CD14-positive monocyte (primary cell): ENCODE measurements around the gene INSIG2. TPM values are rescaled to one million over a fixed set of nuclear protein-coding genes. Genes with fewer than 3 reads are reported as not detected.

Source experiments
- DNase-seq, 3 donors: peaks; one replicate each; pipeline ENCODE4 v3.0.0-alpha.2; 2011 to 2022
- H2AFZ ChIP-seq: 2 replicates; pipeline ENCODE4 v1.6.0; 2012; ENCODE audit warnings: mild to moderate bottlenecking, low read depth, low read length, inconsistent platforms; ENCODE audit not compliant: insufficient read depth, poor library complexity, severe bottlenecking
- H3K27ac ChIP-seq, 2 donors: 1 replicate in 1 of 2; 2 replicates in 1 of 2; pipeline ENCODE4 v1.5.1; 2012 to 2013; ENCODE audit warnings: low read length in 2 of 2, control low read depth in 1 of 2, inconsistent platforms in 1 of 2, low read depth in 1 of 2, mild to moderate bottlenecking in 1 of 2
- H3K27me3 ChIP-seq, 2 donors: one replicate each; pipeline versions ENCODE4 v1.6.0 to v1.6.1; 2011 to 2013; ENCODE audit warnings: low read length in 2 of 2; ENCODE audit not compliant: control insufficient read depth in 2 of 2, insufficient read depth in 2 of 2
- H3K36me3 ChIP-seq, 2 donors: replicated peaks in 1 of 2; 1 replicate in 1 of 2; 2 replicates in 1 of 2; pipeline versions ENCODE4 v1.5.1 to v1.6.1; 2012 to 2013; ENCODE audit warnings: low read length in 2 of 2, control low read depth in 1 of 2, inconsistent platforms in 1 of 2, mild to moderate bottlenecking in 1 of 2; ENCODE audit not compliant: insufficient read depth in 2 of 2, control insufficient read depth in 1 of 2
- H3K4me1 ChIP-seq, 2 donors: 1 replicate in 1 of 2; 2 replicates in 1 of 2; pipeline versions ENCODE4 v1.5.1 to v1.6.1; 2012 to 2013; ENCODE audit warnings: low read length in 2 of 2, control low read depth in 1 of 2, inconsistent platforms in 1 of 2, mild to moderate bottlenecking in 1 of 2, moderate library complexity in 1 of 2; ENCODE audit not compliant: insufficient read depth in 2 of 2, control insufficient read depth in 1 of 2
- H3K4me2 ChIP-seq: replicated peaks from 2 replicates; pipeline ENCODE3; 2012; ENCODE audit warnings: low read length, moderate library complexity, mild to moderate bottlenecking; ENCODE audit not compliant: poor library complexity, severe bottlenecking; ENCODE audit errors: extremely low read depth
- H3K4me3 ChIP-seq, 3 experiments: fragments of 200-600 bp in 1 of 3; sonication (generic) in 1 of 3; replicated peaks in 1 of 3; 1 replicate in 2 of 3; 2 replicates in 1 of 3; pipeline ENCODE4 v1.5.1; 2011 to 2013; ENCODE audit warnings: low read length in 3 of 3, mild to moderate bottlenecking in 3 of 3, control low read depth in 2 of 3, low read depth in 2 of 3, inconsistent platforms in 1 of 3, moderate library complexity in 1 of 3
- H3K79me2 ChIP-seq: 2 replicates; pipeline ENCODE4 v1.6.0; 2012; ENCODE audit warnings: mild to moderate bottlenecking, control low read depth, inconsistent platforms, low read length, moderate library complexity; ENCODE audit not compliant: insufficient read depth
- H3K9ac ChIP-seq: 2 replicates; pipeline ENCODE4 v1.6.0; 2017; ENCODE audit warnings: low read length, mild to moderate bottlenecking; ENCODE audit not compliant: insufficient read depth, poor library complexity, severe bottlenecking
- H3K9me3 ChIP-seq, 2 donors: replicated peaks in 1 of 2; 1 replicate in 1 of 2; 2 replicates in 1 of 2; pipeline versions ENCODE4 v1.5.1 to v1.6.1; 2012 to 2013; ENCODE audit warnings: low read length in 2 of 2, control low read depth in 1 of 2; ENCODE audit not compliant: control insufficient read depth in 1 of 2, insufficient read depth in 1 of 2
- H4K20me1 ChIP-seq: 2 replicates; pipeline ENCODE4 v1.6.0; 2012; ENCODE audit warnings: mild to moderate bottlenecking, low read length, control low read depth, moderate library complexity; ENCODE audit not compliant: insufficient read depth
- H3K27ac Mint-ChIP-seq, 7 donors: one replicate each; pipeline ENCODE4 v1.8.0; 2020; ENCODE audit warnings: mild to moderate bottlenecking in 7 of 7, mixed read lengths in 7 of 7, moderate library complexity in 6 of 7, inconsistent platforms in 2 of 7
- H3K27me3 Mint-ChIP-seq, 3 donors: one replicate each; pipeline ENCODE4 v1.8.0; 2021 to 2022; ENCODE audit warnings: low read depth in 3 of 3, mild to moderate bottlenecking in 3 of 3, mixed read lengths in 3 of 3, moderate library complexity in 3 of 3, inconsistent platforms in 1 of 3
- H3K36me3 Mint-ChIP-seq, 2 donors: one replicate each; pipeline ENCODE4 v1.8.0; 2020; ENCODE audit warnings: mixed read lengths in 2 of 2, inconsistent platforms in 1 of 2, mild to moderate bottlenecking in 1 of 2
- H3K4me1 Mint-ChIP-seq: one replicate; pipeline ENCODE4 v1.8.0; 2020; ENCODE audit warnings: mild to moderate bottlenecking, mixed read lengths
- H3K4me3 Mint-ChIP-seq, 2 donors: one replicate each; pipeline ENCODE4 v1.8.0; 2020; ENCODE audit warnings: mild to moderate bottlenecking in 2 of 2, mixed read lengths in 2 of 2, moderate library complexity in 1 of 2
- H3K9me3 Mint-ChIP-seq, 7 donors: one replicate each; pipeline ENCODE4 v1.8.0; 2020 to 2022; ENCODE audit warnings: mixed read lengths in 7 of 7, mild to moderate bottlenecking in 6 of 7, moderate library complexity in 6 of 7, inconsistent platforms in 2 of 7
- WGBS: methylation state at CpG from one replicate; pipeline ENCODE4 v1.1.5; 2013; ENCODE audit warnings: missing lambda C conversion rate; ENCODE audit not compliant: insufficient coverage; 5-methylcytosine and 5-hydroxymethylcytosine counted together
- intact Hi-C, 2 donors: fragments of 100-400 bp; cut with micrococcal nuclease; formaldehyde crosslinking; loops; one replicate each; pipeline versions ENCODE4 v1.15.0 to v1.15.1; 2023
- polyA plus RNA-seq, 3 donors: library from polyadenylated mRNA; depleted of rRNA in 1 of 3; unstranded in 2 of 3; stranded (reverse) in 1 of 3; fragments of 300-500 nt in 2 of 3; fragments of >200 nt in 1 of 3; fragmentation: Illumina TruSeq in 2 of 3; gene quantifications; 1 replicate in 2 of 3; 2 replicates in 1 of 3; pipeline ENCODE4 v1.2.3, GENCODE V29; 2012 to 2021
- TF ChIP-seq, protein P1 (sequence below): fragments of 200-600 bp; IDR thresholded peaks from one replicate; pipeline ENCODE4 v1.8.0; 2022; ENCODE audit warnings: antibody characterized with exemption, mild to moderate bottlenecking

INSIG2 gene
- polyA plus RNA-seq, 3 donors, result 13.6 to 17.2 (median 14.8) TPM

GRCh38 chr2:118151831-118152230 is 63.6 kb downstream of the INSIG2 start:
- WGBS, result 100% methylated on average over 1 of the region's 1 CpG
- Mint-ChIP-seq H3K27ac (no peak overlapping the region), H3K36me3 (no peaks in the 10 kb centered on the region), H3K4me1 (no peaks in the 10 kb centered on the region), H3K27me3 (peaks cover 0 to 7% (median 1%) of the 10 kb centered on the region in 3 donors), H3K4me3 (no peak overlapping the region), H3K9me3 (peaks cover 0 to 7% (median 2%) of the 10 kb centered on the region in 7 donors)
- H2AFZ ChIP-seq, result no peak overlapping the region
- no peaks in the 10 kb centered on the region for H3K79me2 ChIP-seq
- TF ChIP-seq, protein P1, sequence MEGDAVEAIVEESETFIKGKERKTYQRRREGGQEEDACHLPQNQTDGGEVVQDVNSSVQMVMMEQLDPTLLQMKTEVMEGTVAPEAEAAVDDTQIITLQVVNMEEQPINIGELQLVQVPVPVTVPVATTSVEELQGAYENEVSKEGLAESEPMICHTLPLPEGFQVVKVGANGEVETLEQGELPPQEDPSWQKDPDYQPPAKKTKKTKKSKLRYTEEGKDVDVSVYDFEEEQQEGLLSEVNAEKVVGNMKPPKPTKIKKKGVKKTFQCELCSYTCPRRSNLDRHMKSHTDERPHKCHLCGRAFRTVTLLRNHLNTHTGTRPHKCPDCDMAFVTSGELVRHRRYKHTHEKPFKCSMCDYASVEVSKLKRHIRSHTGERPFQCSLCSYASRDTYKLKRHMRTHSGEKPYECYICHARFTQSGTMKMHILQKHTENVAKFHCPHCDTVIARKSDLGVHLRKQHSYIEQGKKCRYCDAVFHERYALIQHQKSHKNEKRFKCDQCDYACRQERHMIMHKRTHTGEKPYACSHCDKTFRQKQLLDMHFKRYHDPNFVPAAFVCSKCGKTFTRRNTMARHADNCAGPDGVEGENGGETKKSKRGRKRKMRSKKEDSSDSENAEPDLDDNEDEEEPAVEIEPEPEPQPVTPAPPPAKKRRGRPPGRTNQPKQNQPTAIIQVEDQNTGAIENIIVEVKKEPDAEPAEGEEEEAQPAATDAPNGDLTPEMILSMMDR, result no peak
- H3K9me3 ChIP-seq, result no peaks in the 10 kb centered on the region
- H3K4me1 ChIP-seq, result no peaks in the 10 kb centered on the region
- H3K4me3 ChIP-seq, result no peak overlapping the region
- H3K36me3 ChIP-seq, result no peaks in the 10 kb centered on the region
- H4K20me1 ChIP-seq, result no peaks in the 10 kb centered on the region
- no peak overlapping the region for H3K4me2 ChIP-seq
- no peaks in the 10 kb centered on the region for H3K27me3 ChIP-seq
- intact Hi-C loops, result no loop called here
- no peak overlapping the region for H3K27ac ChIP-seq
- no peak for DNase-seq
- no peak overlapping the region for H3K9ac ChIP-seq

GRCh38 chr2:118153433-118153832 is 65.2 kb downstream of the INSIG2 start:
- H3K36me3 ChIP-seq, result no peaks in the 10 kb centered on the region
- Mint-ChIP-seq H3K27ac (no peak overlapping the region), H3K9me3 (peaks cover 0 to 8% (median 6%) of the 10 kb centered on the region in 7 donors), H3K27me3 (peaks cover 0 to 7% (median 1%) of the 10 kb centered on the region in 3 donors), H3K4me3 (no peak overlapping the region), H3K4me1 (no peaks in the 10 kb centered on the region), H3K36me3 (no peaks in the 10 kb centered on the region)
- H3K4me3 ChIP-seq, result no peak overlapping the region
- intact Hi-C loops, result no loop called here
- TF ChIP-seq, protein P1, result no peak
- no peak overlapping the region for H3K4me2 ChIP-seq
- no peaks in the 10 kb centered on the region for H3K27me3 ChIP-seq
- no peak for DNase-seq
- WGBS, result 68% methylated on average over 3 of the region's 4 CpGs
- no peaks in the 10 kb centered on the region for H3K4me1 ChIP-seq
- no peak overlapping the region for H3K27ac ChIP-seq
- H3K9me3 ChIP-seq, result no peaks in the 10 kb centered on the region
- H4K20me1 ChIP-seq, result no peaks in the 10 kb centered on the region
- H2AFZ ChIP-seq, result no peak overlapping the region
- H3K79me2 ChIP-seq, result no peaks in the 10 kb centered on the region
- no peak overlapping the region for H3K9ac ChIP-seq
